ENCODE results near the gene NKX1-1.

GRCh38 chr4:1376841-1377605, 29.2 kb downstream of the NKX1-1 start:
- no peak for TF ChIP-seq EP300 (IDR thresholded peaks at IDR 0.05)
- TF ChIP-seq POLR2AphosphoS5 (IDR thresholded peaks at IDR 0.05): no peak

All from gastroesophageal sphincter (tissue), 2 donors.